AG04449 (cell line): Measurements from ENCODE around the gene TNNC2.
A peak's percentile ranks its signal among the peaks of the same experiment; 100 is the strongest.

Source experiments
- CTCF ChIA-PET: fragments of 350-600 bp; formaldehyde crosslinking; extraction: SDS; loops from one replicate; lab custom pipeline; 2021; ENCODE audit warnings: antibody characterized with exemption; lab: Yijun Ruan, JAX
- POLR2A ChIA-PET: fragments of 400-600, 350-600 bp; formaldehyde crosslinking; extraction: SDS; loops from one replicate; lab custom pipeline; 2020; ENCODE audit warnings: antibody characterized with exemption, inconsistent platforms; lab: Yijun Ruan, JAX
- DNase-seq: peaks from one replicate; pipeline ENCODE4 v3.0.0-alpha.2; 2010; ENCODE audit warnings: low read depth, low spot score
- H3K4me3 ChIP-seq: 2 replicates; pipeline ENCODE4 v1.5.1; 2011; ENCODE audit warnings: low read depth, mild to moderate bottlenecking, control low read depth, low read length
- CTCF ChIP-seq: IDR thresholded peaks from one replicate; pipeline ENCODE4 v1.5.1; 2011; ENCODE audit warnings: mild to moderate bottlenecking, moderate library complexity, low read length, control low read depth, inconsistent platforms; ENCODE audit not compliant: insufficient read depth; ENCODE audit errors: missing control alignments

TNNC2 gene

GRCh38 chr20:45828589-45828988 lies 1.5 kb upstream of the TNNC2 start:
- DNase-seq: no peak
- H3K4me3 ChIP-seq: no peak overlapping the region
- ChIA-PET POLR2A (no interaction called here), CTCF (interaction anchor here (1.4 kb wide), 1 partner anchor 10 kb away, joined by 4 read pairs; no protein-coding TSS in a partner anchor)
- no peak for TF ChIP-seq CTCF

- H3K4me3 ChIP-seq: no peak overlapping the region
- CTCF ChIA-PET: interaction anchor here (1.4 kb wide), 1 partner anchor 9 kb away, joined by 4 read pairs; no protein-coding TSS in a partner anchor
- no peak for TF ChIP-seq CTCF
- DNase-seq: no peak
- POLR2A ChIA-PET: no interaction called here
These were observed 600 bp upstream of the TNNC2 start for GRCh38 chr20:45827712-45828111.

GRCh38 chr20:45826381-45827019 lies 612 bp downstream of the TNNC2 start:
- ChIA-PET CTCF (interaction anchor here (0.6 to 3.7 kb wide), 4 partner anchors 27 to 143 kb away, joined by 3 to 28 read pairs (median 15); no protein-coding TSS in a partner anchor), POLR2A (interaction anchor here (0.6 kb wide), 1 partner anchor 16 kb away, joined by 3 read pairs; no protein-coding TSS in a partner anchor)
- DNase-seq: no peak
- no peak for TF ChIP-seq CTCF
- no peak overlapping the region for H3K4me3 ChIP-seq

- no peak for DNase-seq
- ChIA-PET CTCF (interaction anchor here (0.6 to 3.7 kb wide), 13 partner anchors 8 to 525 kb away, joined by 3 to 28 read pairs (median 3); partner anchors contain the start of gene SNX21), POLR2A (no interaction called here)
- no peak overlapping the region; the same call in 1 of the 2 replicates for H3K4me3 ChIP-seq
- peak; percentile 61 for TF ChIP-seq CTCF
These were observed 2.9 kb downstream of the TNNC2 start for GRCh38 chr20:45823949-45824835.

GRCh38 chr20:45822857-45823256 lies 4.3 kb downstream of the TNNC2 start:
- POLR2A ChIA-PET: interaction anchor here (2.5 kb wide), 1 partner anchor 11 kb away, joined by 9 read pairs; the partner anchor contains the start of gene SNX21
- CTCF ChIA-PET: interaction anchor here (0.8 to 2.9 kb wide), 8 partner anchors 8 to 462 kb away, joined by 3 to 16 read pairs (median 3); no protein-coding TSS in a partner anchor
- H3K4me3 ChIP-seq: peak overlapping the region; percentile 18; the same call in 1 of the 2 replicates
- TF ChIP-seq CTCF: no peak
- no peak for DNase-seq
